Measurements from ENCODE around the gene IPCEF1. TPM values are rescaled to one million over a fixed set of nuclear protein-coding genes. Genes with fewer than 3 reads are reported as not detected.

IPCEF1 gene
- total and polyA plus RNA-seq, 2 donors (not counting 3 experiments of a cell fraction or from before 2014, with no cell fraction given), result 0.01 to 0.51 TPM

GRCh38 chr6:154297210-154297609 lies 59.4 kb downstream of the IPCEF1 start:
- no peak overlapping the region for H3K27ac ChIP-seq (ENCODE audit: insufficient read depth, low read depth, low read length)
- H3K79me2 ChIP-seq (ENCODE audit: control insufficient read depth, insufficient read depth, low read length), result no peaks in the 10 kb centered on the region
- no peaks in the 10 kb centered on the region for H3K9me1 ChIP-seq (replicated peaks; ENCODE audit: control insufficient read depth, extremely low read depth, insufficient read depth, low read length)
- H3K4me1 ChIP-seq (ENCODE audit: control insufficient read depth, extremely low read depth, insufficient read depth, low read length), result peaks cover 25% of the 10 kb centered on the region
- no peak overlapping the region for H2AFZ ChIP-seq (ENCODE audit: low read depth, low read length)
- no peak overlapping the region for H3K4me2 ChIP-seq (ENCODE audit: insufficient read depth, low read length)
- no peak overlapping the region for H3K9ac ChIP-seq (replicated peaks; ENCODE audit: extremely low read depth, insufficient read depth, low read length)
- no peak for FAIRE-seq
- CTCF ChIA-PET, result interaction anchor here (1.5 kb wide), 1 partner anchor 20 kb away, joined by 5 read pairs; no protein-coding TSS in a partner anchor
- H3K27me3 ChIP-seq (ENCODE audit: control insufficient read depth in 2 of 2, insufficient read depth in 2 of 2, low read length in 2 of 2), result no peaks in the 10 kb centered on the region
- BruUV-seq (replicated peaks), result no TSS peak
- intact Hi-C loops (cut with micrococcal nuclease), result no loop called here
- H3K9me3 ChIP-seq (replicated peaks; ENCODE audit: control insufficient read depth, insufficient read depth, low read length), result no peaks in the 10 kb centered on the region
- H4K20me1 ChIP-seq (replicated peaks; ENCODE audit: control insufficient read depth, extremely low read depth, insufficient read depth, low read length), result no peaks in the 10 kb centered on the region
- H3K36me3 ChIP-seq (ENCODE audit: control insufficient read depth in 2 of 2, extremely low read depth in 1 of 2, insufficient read depth in 2 of 2, low read length in 2 of 2), result no peaks in the 10 kb centered on the region
- no peak for DNase-seq (ENCODE audit: low read depth, low spot score)
- TF ChIP-seq POLR2AphosphoS5 (IDR thresholded peaks at IDR 0.05; ENCODE audit: insufficient read depth, low read depth, low read length), result no peak
- TF ChIP-seq, protein P1, sequence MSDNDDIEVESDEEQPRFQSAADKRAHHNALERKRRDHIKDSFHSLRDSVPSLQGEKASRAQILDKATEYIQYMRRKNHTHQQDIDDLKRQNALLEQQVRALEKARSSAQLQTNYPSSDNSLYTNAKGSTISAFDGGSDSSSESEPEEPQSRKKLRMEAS (IDR thresholded peaks at IDR 0.05; ENCODE audit: insufficient read depth, insufficient read length), result no peak
- no peak for TF ChIP-seq GATA2 (IDR thresholded peaks at IDR 0.05; ENCODE audit: insufficient read depth, insufficient read length, low read depth, low read length)
- no peak for TF ChIP-seq POLR2A (IDR thresholded peaks at IDR 0.05; ENCODE audit: low read depth, low read length)
- no peak for TF ChIP-seq JUN (IDR thresholded peaks at IDR 0.05; ENCODE audit: borderline replicate concordance, insufficient read depth, insufficient read length, low read depth)
- no peak for TF ChIP-seq EZH2 (IDR thresholded peaks at IDR 0.05; ENCODE audit: borderline replicate concordance, low read depth, low read length, severe bottlenecking)
- no peak for TF ChIP-seq FOS (IDR thresholded peaks at IDR 0.05; ENCODE audit: borderline replicate concordance, insufficient read depth, low read length)
- no peak for TF ChIP-seq MYC (IDR thresholded peaks at IDR 0.05; ENCODE audit: low read depth, low read length)
- TF ChIP-seq, protein P2, sequence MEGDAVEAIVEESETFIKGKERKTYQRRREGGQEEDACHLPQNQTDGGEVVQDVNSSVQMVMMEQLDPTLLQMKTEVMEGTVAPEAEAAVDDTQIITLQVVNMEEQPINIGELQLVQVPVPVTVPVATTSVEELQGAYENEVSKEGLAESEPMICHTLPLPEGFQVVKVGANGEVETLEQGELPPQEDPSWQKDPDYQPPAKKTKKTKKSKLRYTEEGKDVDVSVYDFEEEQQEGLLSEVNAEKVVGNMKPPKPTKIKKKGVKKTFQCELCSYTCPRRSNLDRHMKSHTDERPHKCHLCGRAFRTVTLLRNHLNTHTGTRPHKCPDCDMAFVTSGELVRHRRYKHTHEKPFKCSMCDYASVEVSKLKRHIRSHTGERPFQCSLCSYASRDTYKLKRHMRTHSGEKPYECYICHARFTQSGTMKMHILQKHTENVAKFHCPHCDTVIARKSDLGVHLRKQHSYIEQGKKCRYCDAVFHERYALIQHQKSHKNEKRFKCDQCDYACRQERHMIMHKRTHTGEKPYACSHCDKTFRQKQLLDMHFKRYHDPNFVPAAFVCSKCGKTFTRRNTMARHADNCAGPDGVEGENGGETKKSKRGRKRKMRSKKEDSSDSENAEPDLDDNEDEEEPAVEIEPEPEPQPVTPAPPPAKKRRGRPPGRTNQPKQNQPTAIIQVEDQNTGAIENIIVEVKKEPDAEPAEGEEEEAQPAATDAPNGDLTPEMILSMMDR (IDR thresholded peaks at IDR 0.05; ENCODE audit: extremely low read depth in 1 of 2, insufficient read depth in 1 of 2, low read depth in 1 of 2, low read length in 2 of 2), result no peak
- dilution Hi-C loops (cut with MboI; ENCODE audit: extremely low pct_ligation_motif_present, low sequenced_read_pairs), result no loop called here
- H3K4me3 ChIP-seq (replicated peaks in 1 of 3; ENCODE audit: insufficient read depth in 1 of 3, low read depth in 1 of 3, low read length in 3 of 3), result no peak overlapping the region
- POLR2A ChIA-PET, result no interaction called here
